ENCODE data around the gene CAPN3.
"Not testable (repeated sequence)": the region's sequence is repeated elsewhere in the genome, so short reads cannot be mapped to it uniquely, and the experiment has no call there.

The CAPN3 gene

DNA sequence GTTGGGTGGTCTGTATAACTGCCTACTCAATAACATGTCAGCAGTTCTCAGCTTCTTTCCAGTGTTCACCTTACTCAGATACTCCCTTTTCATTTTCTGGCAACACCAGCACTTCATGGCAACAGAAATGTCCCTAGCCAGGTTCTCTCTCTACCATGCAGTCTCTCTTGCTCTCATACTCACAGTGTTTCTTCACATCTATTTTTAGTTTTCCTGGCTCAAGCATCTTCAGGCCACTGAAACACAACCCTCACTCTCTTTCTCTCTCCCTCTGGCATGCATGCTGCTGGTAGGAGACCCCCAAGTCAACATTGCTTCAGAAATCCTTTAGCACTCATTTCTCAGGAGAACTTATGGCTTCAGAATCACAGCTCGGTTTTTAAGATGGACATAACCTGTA lies at the start of gene CAPN3:
TSS of gene CAPN3 (plus strand) at position 253 of the 400 bp plus-strand sequence. CDS start 305 bp downstream, outside the sequence.
- TF ChIP-seq, protein P1, sequence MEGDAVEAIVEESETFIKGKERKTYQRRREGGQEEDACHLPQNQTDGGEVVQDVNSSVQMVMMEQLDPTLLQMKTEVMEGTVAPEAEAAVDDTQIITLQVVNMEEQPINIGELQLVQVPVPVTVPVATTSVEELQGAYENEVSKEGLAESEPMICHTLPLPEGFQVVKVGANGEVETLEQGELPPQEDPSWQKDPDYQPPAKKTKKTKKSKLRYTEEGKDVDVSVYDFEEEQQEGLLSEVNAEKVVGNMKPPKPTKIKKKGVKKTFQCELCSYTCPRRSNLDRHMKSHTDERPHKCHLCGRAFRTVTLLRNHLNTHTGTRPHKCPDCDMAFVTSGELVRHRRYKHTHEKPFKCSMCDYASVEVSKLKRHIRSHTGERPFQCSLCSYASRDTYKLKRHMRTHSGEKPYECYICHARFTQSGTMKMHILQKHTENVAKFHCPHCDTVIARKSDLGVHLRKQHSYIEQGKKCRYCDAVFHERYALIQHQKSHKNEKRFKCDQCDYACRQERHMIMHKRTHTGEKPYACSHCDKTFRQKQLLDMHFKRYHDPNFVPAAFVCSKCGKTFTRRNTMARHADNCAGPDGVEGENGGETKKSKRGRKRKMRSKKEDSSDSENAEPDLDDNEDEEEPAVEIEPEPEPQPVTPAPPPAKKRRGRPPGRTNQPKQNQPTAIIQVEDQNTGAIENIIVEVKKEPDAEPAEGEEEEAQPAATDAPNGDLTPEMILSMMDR (IDR thresholded peaks at IDR 0.05; ENCODE audit: low read length, missing control alignments) = no peak
- no peak within 1 kb of the TSS for H3K4me3 ChIP-seq (replicated peaks; ENCODE audit: low read depth, low read length)

DNA sequence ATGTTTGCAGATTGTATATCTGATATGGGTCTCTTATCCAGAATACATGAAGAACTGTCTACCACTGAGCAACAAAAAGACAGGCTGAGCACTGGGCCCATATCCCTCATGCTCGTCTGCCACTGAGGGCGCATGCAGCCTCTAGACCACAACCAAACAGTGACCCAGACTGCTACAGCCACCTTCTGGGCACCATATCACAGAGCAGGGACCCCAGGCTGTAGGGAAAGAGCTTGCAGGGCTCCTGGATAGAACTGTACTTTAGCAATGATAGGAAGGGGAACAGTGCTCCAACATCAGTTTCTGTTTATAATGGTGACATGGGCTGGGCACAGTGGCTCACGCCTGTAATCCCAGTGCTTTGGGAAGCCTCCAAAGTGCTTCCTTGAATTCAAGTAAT lies 45.8 kb upstream of the CAPN3 start:
- TF ChIP-seq, protein P1 (IDR thresholded peaks at IDR 0.05; ENCODE audit: low read length, missing control alignments) = no peak
- no peak for DNase-seq (ENCODE audit: low read depth)
- no peak overlapping the region for H3K4me3 ChIP-seq (replicated peaks; ENCODE audit: low read depth, low read length)

More for the DNA sequence above, at the start of gene CAPN3:
- no peak for DNase-seq (ENCODE audit: low read depth)

DNA sequence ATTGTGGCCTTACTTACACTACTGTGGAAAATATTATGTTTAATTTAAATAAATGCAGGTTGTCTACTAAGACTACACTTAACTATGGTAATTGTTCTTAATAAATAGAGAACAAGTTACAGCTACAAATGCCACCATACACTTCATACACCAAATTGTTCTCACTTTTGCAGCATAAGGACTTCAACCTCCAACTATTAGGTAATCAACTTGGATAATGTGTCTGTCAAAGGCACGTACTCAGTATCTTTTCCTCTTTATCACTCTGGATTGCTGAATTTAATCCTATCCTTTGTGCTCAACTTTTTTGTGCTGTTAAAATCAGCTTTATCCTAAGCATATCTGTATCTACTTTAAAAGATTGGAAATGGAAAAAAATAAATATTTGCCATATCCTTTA lies 44.5 kb upstream of the CAPN3 start:
- TF ChIP-seq, protein P1 (IDR thresholded peaks at IDR 0.05; ENCODE audit: low read length, missing control alignments) = no peak
- DNase-seq (ENCODE audit: low read depth) = no peak
- H3K4me3 ChIP-seq (replicated peaks; ENCODE audit: low read depth, low read length) = no peak overlapping the region

DNA sequence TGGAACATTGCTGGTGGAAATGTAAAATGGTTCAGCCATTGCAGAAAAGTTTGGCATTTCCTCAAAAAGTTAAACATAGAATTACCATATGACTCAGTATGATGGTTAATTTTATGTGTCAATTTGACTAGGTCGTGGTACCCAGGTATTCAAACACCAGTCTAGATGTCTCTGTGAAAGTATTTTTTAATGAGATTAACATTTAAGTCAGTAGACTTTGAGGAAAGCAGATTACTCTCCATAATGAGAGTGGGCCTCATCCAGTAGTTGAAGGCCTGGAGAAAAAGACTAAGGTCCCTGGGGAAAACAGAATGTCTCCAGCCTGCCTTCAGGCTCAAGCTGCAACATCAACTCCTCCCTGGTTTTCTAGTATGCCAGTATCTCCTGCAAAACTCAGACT lies 43.8 kb upstream of the CAPN3 start:
- DNase-seq (ENCODE audit: low read depth) = no peak
- TF ChIP-seq, protein P1 (IDR thresholded peaks at IDR 0.05; ENCODE audit: low read length, missing control alignments) = no peak

DNA sequence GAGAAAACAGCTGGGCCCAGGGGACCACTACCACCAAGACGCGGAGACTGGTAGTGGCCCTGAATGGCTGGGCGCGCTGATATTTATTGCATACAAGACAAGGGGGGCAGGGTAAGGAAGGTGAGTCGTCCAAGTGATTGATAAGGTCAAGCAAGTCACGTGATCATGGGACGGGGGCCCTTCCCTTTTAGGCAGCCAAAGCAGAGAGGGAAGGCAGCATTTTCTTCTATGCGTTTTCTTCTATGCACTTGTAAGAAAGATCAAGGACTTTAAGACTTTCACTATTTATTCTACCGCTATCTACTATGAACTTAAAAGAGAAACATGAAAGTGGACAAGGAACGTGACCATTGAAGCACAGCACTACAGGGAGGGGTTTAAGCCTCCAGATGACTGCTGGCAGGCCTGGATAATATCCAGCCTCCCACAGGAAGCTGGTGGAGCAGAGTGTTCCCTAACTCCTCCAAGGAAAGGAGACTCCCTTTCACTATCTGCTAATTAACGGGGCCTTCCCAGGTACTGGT lies 43.0 kb upstream of the CAPN3 start:
- not testable (repeated sequence) for DNase-seq (ENCODE audit: low read depth); H3K4me3 ChIP-seq (replicated peaks; ENCODE audit: low read depth, low read length)

More for the DNA sequence above, 43.8 kb upstream of the CAPN3 start:
- no peak overlapping the region for H3K4me3 ChIP-seq (replicated peaks; ENCODE audit: low read depth, low read length)

DNA sequence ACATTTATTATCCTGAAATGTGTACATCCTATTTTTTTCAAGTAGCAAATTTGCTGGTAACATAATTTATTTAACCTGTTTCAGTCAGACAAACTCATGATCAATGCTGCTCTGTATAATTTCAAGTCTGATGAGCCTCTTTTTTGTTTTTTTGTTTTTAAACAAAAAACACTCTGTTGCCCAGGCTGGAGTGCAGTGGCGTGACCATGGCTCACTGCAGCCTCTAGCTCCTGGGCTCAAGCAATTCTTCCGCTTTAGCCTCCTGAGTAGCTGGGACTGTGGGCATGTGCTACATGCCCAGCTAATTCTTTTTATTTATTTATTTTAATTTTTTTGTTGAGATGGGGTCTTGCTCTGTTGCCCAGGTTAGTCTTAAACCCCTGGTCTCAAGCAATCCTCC lies 40.1 kb upstream of the CAPN3 start:
- TF ChIP-seq, protein P1 (IDR thresholded peaks at IDR 0.05; ENCODE audit: low read length, missing control alignments) = no peak
- DNase-seq (ENCODE audit: low read depth) = no peak
- H3K4me3 ChIP-seq (replicated peaks; ENCODE audit: low read depth, low read length) = no peak overlapping the region

DNA sequence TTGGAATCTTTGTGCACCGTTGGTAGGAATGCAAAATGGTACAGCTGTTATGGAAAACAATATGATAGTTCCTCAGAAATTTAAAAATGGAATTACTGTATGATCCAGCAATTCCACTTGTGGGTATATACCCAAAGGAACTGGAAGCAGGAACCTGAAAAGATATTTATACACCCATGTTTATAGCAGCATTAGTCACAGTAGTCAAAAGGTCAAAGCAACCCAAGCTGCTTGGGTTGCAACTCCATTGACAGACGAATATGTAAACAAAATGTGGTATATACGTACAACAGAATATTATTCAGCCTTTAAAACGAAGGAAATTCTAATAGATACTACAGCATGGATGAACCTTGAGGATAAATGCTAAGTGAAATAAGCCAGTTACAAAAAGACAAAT lies 35.0 kb upstream of the CAPN3 start:
- no peak overlapping the region for H3K4me3 ChIP-seq (replicated peaks; ENCODE audit: low read depth, low read length)
- DNase-seq (ENCODE audit: low read depth) = no peak
- TF ChIP-seq, protein P1 (IDR thresholded peaks at IDR 0.05; ENCODE audit: low read length, missing control alignments) = no peak
